RWPE1 (cell line): Measurements from ENCODE around the gene TMEM132C.

ENCODE experiments used
- CTCF ChIA-PET: fragments of 350-600 bp; sonication (Branson Sonifier 250); formaldehyde crosslinking; extraction: SDS; loops from one replicate; lab custom pipeline; 2021; lab: Yijun Ruan, JAX
- POLR2A ChIA-PET: fragments of 400-600 bp; formaldehyde crosslinking; extraction: SDS; loops from one replicate; lab custom pipeline; 2020; ENCODE audit warnings: antibody characterized with exemption; ENCODE audit not compliant: low non-redundant PET; lab: Yijun Ruan, JAX
- DNase-seq: peaks from one replicate; pipeline ENCODE4 v3.0.0; 2012; ENCODE audit warnings: low spot score
- H3K27ac ChIP-seq: fragments of 450-650 bp; 2 replicates; pipeline ENCODE4 v1.5.1; 2017
- CTCF ChIP-seq: fragments of 450-650 bp; conservative IDR thresholded peaks from 2 replicates; pipeline ENCODE4 v1.5.1; 2017; ENCODE audit warnings: low read depth, mild to moderate bottlenecking

The TMEM132C gene

GRCh38 chr12:128269181-128269591, 2.2 kb downstream of the TMEM132C start:
- DNase-seq, result no peak
- TF ChIP-seq CTCF, result no peak
- CTCF ChIA-PET, result interaction anchor here (0.6 kb wide), 1 partner anchor 1228 kb away, joined by 4 read pairs; no protein-coding TSS in a partner anchor
- POLR2A ChIA-PET, result no interaction called here
- H3K27ac ChIP-seq, result no peak overlapping the region

GRCh38 chr12:128276471-128276870, 9.5 kb downstream of the TMEM132C start:
- POLR2A ChIA-PET, result no interaction called here
- CTCF ChIA-PET, result no interaction called here
- H3K27ac ChIP-seq, result no peak overlapping the region
- no peak for TF ChIP-seq CTCF
- no peak for DNase-seq

GRCh38 chr12:128286970-128287369, 20.0 kb downstream of the TMEM132C start:
- TF ChIP-seq CTCF, result no peak

GRCh38 chr12:128288357-128288756, 21.4 kb downstream of the TMEM132C start:
- DNase-seq, result no peak
- no peak for TF ChIP-seq CTCF
- CTCF ChIA-PET, result interaction anchor here (0.8 kb wide), 1 partner anchor 384 kb away, joined by 7 read pairs; no protein-coding TSS in a partner anchor
- POLR2A ChIA-PET, result no interaction called here
- no peak overlapping the region for H3K27ac ChIP-seq

More at GRCh38 chr12:128286970-128287369, 20.0 kb downstream of the TMEM132C start:
- no peak overlapping the region for H3K27ac ChIP-seq
- POLR2A ChIA-PET, result no interaction called here
- no peak for DNase-seq
- CTCF ChIA-PET, result interaction anchor here (0.7 kb wide), 1 partner anchor 200 kb away, joined by 3 read pairs; no protein-coding TSS in a partner anchor

- CTCF ChIA-PET, result no interaction called here
- TF ChIP-seq CTCF, result no peak
These were observed 21.9 kb downstream of the TMEM132C start for GRCh38 chr12:128288896-128289295.

GRCh38 chr12:128290938-128291337, 24.0 kb downstream of the TMEM132C start:
- no peak for TF ChIP-seq CTCF
- no peak for DNase-seq
- no peak overlapping the region for H3K27ac ChIP-seq
- ChIA-PET CTCF (no interaction called here), POLR2A (no interaction called here)

More at GRCh38 chr12:128288896-128289295, 21.9 kb downstream of the TMEM132C start:
- POLR2A ChIA-PET, result no interaction called here
- no peak overlapping the region for H3K27ac ChIP-seq
- no peak for DNase-seq
